Measurements from ENCODE around the gene CTSS.

GRCh38 chr1:150778409-150778808 is 12.8 kb upstream of the CTSS start:
- no peak for TF ChIP-seq CTCF (IDR thresholded peaks at IDR 0.05; ENCODE audit: borderline replicate concordance, extremely low read depth, low read length, poor library complexity, severe bottlenecking)
- TF ChIP-seq EZH2 (IDR thresholded peaks at IDR 0.05; ENCODE audit: borderline replicate concordance, low read depth, low read length, severe bottlenecking): no peak

All from DND-41 (cell line).